GM12865 (cell line): Measurements from ENCODE around the gene MN1.

Source experiments
- DNase-seq: peaks from one replicate; pipeline ENCODE4 v3.0.0; 2010; ENCODE audit warnings: low read depth
- H3K4me3 ChIP-seq: 2 replicates; pipeline ENCODE4 v1.5.1; 2011; ENCODE audit warnings: mild to moderate bottlenecking, low read depth, low read length, control low read depth
- TF ChIP-seq, protein P1 (sequence below): IDR thresholded peaks from 2 replicates; pipeline ENCODE4 v1.5.1; 2011; ENCODE audit warnings: low read length, control low read depth, low read depth, inconsistent platforms; ENCODE audit not compliant: insufficient read depth; ENCODE audit errors: missing control alignments

MN1 gene

GRCh38 chr22:27829620-27830019 lies 28.1 kb upstream of the MN1 start:
- DNase-seq: no peak
- no peak overlapping the region for H3K4me3 ChIP-seq
- TF ChIP-seq, protein P1, sequence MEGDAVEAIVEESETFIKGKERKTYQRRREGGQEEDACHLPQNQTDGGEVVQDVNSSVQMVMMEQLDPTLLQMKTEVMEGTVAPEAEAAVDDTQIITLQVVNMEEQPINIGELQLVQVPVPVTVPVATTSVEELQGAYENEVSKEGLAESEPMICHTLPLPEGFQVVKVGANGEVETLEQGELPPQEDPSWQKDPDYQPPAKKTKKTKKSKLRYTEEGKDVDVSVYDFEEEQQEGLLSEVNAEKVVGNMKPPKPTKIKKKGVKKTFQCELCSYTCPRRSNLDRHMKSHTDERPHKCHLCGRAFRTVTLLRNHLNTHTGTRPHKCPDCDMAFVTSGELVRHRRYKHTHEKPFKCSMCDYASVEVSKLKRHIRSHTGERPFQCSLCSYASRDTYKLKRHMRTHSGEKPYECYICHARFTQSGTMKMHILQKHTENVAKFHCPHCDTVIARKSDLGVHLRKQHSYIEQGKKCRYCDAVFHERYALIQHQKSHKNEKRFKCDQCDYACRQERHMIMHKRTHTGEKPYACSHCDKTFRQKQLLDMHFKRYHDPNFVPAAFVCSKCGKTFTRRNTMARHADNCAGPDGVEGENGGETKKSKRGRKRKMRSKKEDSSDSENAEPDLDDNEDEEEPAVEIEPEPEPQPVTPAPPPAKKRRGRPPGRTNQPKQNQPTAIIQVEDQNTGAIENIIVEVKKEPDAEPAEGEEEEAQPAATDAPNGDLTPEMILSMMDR: no peak

DNA sequence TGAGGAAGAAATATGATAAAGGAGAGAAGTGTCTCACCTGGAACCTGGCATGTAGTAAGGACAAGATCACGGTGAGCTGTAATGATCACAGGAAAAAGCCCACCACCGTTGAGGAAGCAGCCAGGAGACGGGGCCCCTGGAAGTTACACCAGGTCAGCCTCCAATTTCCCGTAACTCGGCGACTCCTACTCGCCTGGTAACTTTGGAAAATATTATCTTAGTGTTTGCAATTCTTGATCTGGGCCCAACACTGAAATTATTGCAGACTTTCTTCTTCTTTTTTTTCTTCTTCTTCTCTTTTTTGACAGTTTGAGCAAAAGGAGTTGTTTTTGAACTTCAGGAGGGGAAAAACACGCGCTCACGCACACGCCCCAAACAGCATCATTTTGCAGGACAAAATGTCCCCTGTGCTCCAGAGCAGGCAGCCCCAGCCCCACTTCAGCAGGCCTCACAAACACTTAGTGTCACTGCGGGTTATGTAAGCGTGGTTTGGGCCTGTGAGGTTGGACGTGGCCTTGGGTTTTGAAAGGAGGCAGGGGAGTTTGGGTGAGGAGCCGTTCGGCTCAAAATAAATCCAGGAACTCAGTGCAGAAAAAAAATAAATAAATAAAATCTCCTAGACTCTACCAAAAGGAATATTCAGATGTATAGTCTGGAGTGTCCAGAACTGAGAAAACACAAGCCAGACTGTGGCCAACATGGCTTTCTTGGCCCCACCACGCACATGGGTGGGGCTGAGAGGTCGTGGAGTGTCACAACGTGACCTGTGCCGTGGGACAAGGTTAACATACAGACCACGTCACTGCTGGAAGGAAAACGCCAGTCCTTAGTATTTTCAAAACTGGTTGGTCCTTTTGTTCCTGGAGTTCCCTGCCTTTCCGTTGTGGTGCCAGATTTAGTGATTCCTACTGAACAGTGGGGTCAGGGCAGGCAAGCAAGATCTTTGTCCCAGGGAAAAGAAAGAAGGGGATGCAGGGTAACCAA lies 26.3 kb upstream of the MN1 start:
- no peak overlapping the region for H3K4me3 ChIP-seq
- TF ChIP-seq, protein P1: no peak
- no peak for DNase-seq

DNA sequence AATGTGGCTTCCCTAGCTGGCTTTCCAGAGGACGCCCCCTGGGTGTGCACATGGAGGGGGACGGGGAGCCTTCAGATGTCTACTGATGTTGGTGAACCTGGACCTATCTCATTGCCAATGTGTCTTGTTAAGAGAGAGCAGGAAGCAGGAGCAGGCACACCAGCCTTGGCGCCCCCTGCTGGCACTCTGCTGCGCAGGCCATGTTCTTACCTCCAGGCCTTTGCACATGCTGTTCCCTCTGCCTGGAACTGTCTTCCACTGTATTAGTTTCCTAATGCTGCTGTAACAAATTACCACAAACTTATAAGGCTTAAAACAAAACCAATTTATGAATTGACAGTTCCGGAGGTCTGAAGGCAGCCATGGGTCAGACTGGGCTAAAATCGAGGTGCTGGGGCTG lies 23.6 kb upstream of the MN1 start:
- H3K4me3 ChIP-seq: no peak overlapping the region
- TF ChIP-seq, protein P1: peak; percentile 33
- peak; percentile 26 for DNase-seq

DNA sequence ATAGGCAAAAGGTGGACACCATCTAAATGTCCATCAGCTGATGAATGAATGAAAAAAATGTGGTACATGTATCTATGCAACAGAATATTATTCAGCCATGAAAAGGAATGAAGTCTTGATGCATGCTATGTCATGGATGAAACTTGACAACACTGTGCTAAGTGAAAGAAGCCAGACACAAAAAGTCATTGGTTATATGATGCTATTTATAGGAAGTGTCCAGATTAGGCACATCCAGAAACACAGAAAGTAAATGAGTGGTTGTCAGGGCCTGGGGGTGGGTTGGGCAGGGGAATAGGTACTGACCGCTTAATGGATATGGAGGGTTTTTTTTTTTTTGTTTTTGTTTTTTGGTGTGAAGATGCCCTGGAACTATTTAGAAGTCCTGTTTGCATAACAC lies 21.7 kb upstream of the MN1 start:
- H3K4me3 ChIP-seq: no peak overlapping the region
- no peak for DNase-seq
- TF ChIP-seq, protein P1: no peak

DNA sequence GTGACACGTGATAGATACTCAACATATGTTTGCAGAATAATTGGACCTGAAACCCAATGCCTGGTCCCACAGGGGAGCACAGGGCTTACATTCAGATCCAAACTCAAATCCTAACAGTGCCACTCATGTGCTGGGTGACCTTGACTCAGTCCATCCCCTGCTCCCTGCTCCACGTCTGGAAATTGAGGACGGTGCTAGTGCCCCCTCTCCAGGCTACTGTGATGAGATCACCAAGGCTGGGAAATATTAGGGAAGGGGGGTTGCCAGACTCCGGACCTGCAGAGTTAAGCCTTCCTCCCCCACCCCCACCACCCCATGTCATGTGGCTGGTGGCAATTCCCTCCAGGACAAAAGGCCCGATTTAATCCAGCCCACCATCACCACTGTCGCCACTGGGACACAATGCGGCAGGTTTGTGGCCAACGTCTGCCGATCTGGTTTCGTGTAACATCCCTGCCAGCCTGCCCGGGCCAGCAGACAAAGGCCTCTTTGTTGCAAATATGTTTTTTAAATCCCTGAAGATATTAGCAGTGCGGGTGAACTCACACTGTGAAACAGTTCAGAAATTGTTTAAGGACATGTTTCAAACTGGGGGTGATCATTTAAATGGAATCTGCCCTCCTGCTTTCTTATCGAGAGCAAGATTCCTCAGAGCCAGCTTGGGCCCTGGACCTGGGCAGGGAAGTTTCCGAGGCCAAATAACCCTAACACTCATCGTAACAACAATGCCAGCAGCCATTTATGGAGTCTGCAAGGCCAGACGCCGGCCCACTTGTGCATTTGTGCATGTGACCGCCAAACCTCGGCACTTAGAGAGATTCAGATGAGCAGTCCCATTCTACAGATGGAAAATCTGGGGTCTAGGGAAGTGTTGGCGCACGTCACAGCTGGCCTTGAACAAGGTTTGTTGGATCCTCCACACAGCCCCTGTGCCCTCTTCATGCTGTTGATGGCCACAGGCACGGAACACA lies 19.6 kb upstream of the MN1 start:
- no peak for DNase-seq
- TF ChIP-seq, protein P1: no peak

DNA sequence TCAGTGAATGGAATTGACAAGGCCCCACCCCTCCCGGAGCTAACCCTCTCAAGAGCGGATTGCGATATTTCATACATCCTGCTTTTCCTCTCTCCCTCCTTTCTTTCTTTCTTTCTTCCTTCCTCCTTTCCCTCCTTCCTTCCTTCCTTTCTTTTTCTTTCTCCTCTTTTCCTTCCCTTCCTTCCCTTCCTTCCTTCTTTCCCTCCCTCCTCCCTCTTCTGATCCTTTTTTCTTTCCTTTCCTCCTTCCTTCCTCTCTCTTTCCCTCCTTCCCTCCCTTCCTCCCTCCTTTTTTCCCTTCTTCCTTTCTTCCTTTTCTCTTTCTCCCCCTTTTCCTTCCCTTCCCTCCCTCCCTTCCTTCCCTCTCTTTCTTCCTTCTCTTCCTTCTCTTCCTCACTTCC lies 15.0 kb upstream of the MN1 start:
- DNase-seq: no peak
- TF ChIP-seq, protein P1: no peak
- no peak overlapping the region for H3K4me3 ChIP-seq

More for the DNA sequence above, 19.6 kb upstream of the MN1 start:
- no peak overlapping the region for H3K4me3 ChIP-seq
